Skeletal muscle satellite cell (primary cell): ENCODE data around the gene TAS2R46.
"Not testable (repeated sequence)": the region's sequence is repeated elsewhere in the genome, so short reads cannot be mapped to it uniquely, and the experiment has no call there.

ENCODE experiments used
- H3K27me3 ChIP-seq: 2 replicates; pipeline ENCODE4 v1.7.0; 2013; ENCODE audit warnings: low read length; ENCODE audit not compliant: control insufficient read depth, insufficient read depth
- H3K36me3 ChIP-seq: 2 replicates; pipeline ENCODE4 v1.7.0; 2013; ENCODE audit warnings: mild to moderate bottlenecking, control low read depth, low read length; ENCODE audit not compliant: insufficient read depth
- H3K4me1 ChIP-seq: 2 replicates; pipeline ENCODE4 v1.7.0; 2013; ENCODE audit warnings: low read length; ENCODE audit not compliant: control insufficient read depth, insufficient read depth
- H3K4me2 ChIP-seq: 2 replicates; pipeline ENCODE4 v1.7.0; 2013; ENCODE audit warnings: mild to moderate bottlenecking, low read length
- H3K4me3 ChIP-seq: 2 replicates; pipeline ENCODE4 v1.7.0; 2013; ENCODE audit warnings: low read length
- H3K9ac ChIP-seq: 2 replicates; pipeline ENCODE4 v1.7.0; 2013; ENCODE audit warnings: mild to moderate bottlenecking, low read depth, low read length, moderate library complexity
- H3K9me3 ChIP-seq: replicated peaks from 2 replicates; pipeline ENCODE4 v1.7.0; 2013; ENCODE audit warnings: mild to moderate bottlenecking, control low read depth, low read length

The TAS2R46 gene

DNA sequence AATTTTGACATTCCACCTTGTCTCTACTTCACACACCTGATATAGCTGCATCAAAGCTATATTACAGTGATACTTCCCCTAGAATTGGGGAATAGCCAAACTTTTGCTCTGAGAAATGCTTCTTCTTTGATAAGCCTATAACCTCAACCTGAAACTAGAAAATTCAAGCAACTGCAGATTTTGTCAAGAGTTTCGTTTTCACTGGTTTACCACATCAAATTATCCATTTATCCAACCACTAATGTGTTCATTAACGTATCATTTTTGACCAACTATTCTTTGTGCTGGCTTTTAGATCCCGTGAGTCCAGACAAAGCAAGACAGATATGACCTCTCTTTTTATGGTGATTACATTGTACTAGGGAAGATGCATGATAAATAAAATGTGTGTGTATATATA is 13.5 kb upstream of the TAS2R46 start:
- H3K36me3 ChIP-seq: peaks cover 2% of the 10 kb centered on the region
- H3K27me3 ChIP-seq: no peaks in the 10 kb centered on the region
- H3K4me3 ChIP-seq: no peak overlapping the region
- no peak overlapping the region for H3K4me2 ChIP-seq
- H3K9ac ChIP-seq: no peak overlapping the region
- no peaks in the 10 kb centered on the region for H3K4me1 ChIP-seq
- H3K9me3 ChIP-seq: no peaks in the 10 kb centered on the region

DNA sequence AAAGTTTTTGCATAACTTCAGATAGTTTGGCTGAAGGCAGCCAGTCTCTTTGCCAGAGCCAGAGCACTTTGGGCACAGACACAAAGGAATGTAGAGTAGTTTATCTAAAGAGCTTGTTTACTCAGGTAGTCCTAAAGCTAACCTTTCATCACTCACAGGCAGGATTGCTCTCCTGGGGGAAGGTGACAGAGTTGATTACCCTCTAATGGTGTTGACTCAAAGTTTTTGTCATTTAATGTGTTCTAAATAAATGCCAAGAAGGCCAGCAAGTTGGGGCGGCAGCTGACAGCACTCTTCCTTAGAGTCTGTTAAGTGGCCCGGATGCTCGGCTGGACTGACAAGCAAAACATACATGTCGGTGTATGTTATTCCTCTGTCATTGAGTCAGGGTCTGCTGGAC is 9.3 kb upstream of the TAS2R46 start:
- Histone ChIP-seq H3K4me2 (no peak overlapping the region), H3K4me1 (no peaks in the 10 kb centered on the region), H3K4me3 (no peak overlapping the region), H3K9ac (no peak overlapping the region), H3K9me3 (no peaks in the 10 kb centered on the region), H3K27me3 (no peaks in the 10 kb centered on the region), H3K36me3 (peaks cover 2% of the 10 kb centered on the region)

DNA sequence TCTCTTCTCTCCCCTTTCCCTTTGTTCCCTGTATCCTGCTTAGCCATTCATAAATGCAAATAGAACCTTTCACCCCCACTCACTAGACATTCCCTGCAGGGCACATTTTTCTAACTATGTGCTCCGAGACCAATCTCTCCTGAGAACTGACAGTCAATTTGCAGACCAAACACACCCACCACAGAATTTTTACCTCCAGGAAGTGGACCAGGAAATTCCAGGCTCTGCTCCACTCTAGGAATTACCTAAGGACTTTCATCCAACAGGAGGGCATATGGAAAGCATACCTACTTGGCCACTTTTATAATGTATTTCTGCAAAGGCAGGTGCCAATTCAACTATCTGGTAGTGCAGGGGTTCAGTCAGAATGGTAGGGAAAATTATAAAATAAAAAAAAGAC is 8.9 kb upstream of the TAS2R46 start:
- H3K9me3 ChIP-seq: no peaks in the 10 kb centered on the region
- no peak overlapping the region for H3K4me2 ChIP-seq
- no peaks in the 10 kb centered on the region for H3K4me1 ChIP-seq
- no peak overlapping the region for H3K4me3 ChIP-seq
- no peaks in the 10 kb centered on the region for H3K27me3 ChIP-seq
- no peak overlapping the region for H3K9ac ChIP-seq
- H3K36me3 ChIP-seq: peaks cover 2% of the 10 kb centered on the region

DNA sequence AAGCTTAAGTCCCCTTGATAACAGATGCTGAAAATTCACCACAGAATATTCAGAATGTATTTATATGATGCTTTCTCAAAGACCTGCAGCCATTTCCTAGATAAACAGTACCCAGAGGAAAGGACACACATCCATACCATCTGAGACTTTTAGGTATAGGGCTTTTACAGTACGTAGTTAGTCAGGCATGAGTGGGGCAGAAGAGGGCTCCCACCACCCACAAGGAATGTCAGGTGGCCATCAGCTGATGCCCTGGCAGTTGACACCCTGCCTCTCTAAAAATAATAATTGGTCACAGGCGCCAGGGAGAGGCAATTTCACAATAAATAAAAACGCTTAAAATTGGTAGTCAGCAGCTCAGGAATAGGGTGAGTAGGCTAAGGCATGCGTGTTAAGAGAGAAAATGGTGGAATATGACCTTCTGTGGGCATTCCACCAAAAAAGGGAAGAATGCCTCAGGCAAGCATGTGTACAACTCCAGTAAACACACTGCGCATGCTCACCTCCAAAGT is 7.8 kb upstream of the TAS2R46 start:
- Histone ChIP-seq H3K36me3 (peaks cover 2% of the 10 kb centered on the region), H3K27me3 (no peaks in the 10 kb centered on the region), H3K4me3 (no peak overlapping the region), H3K9ac (no peak overlapping the region), H3K4me1 (no peaks in the 10 kb centered on the region), H3K4me2 (no peak overlapping the region), H3K9me3 (no peaks in the 10 kb centered on the region)

DNA sequence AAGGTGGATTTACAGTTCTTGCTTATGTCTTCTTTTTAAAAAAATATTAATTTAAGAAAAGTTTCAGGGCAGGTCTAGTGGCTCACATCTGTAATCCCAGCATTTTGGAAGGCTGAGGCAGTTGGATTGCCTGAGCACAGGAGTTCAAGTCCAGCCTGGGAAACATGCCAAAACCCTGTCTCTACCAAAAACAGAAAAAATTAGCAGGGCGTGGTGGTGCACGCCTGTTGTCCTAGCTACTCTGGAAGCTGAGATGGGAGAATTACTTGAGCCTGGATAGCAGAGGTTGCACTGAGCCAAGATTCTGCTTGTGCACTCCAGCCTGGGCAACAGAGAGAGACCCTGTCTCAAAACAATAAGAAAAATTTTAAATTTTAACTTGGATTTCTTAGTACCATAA is 5.4 kb upstream of the TAS2R46 start:
- no peak overlapping the region for H3K4me3 ChIP-seq
- no peak overlapping the region for H3K4me2 ChIP-seq
- H3K27me3 ChIP-seq: no peaks in the 10 kb centered on the region
- H3K4me1 ChIP-seq: no peaks in the 10 kb centered on the region
- H3K36me3 ChIP-seq: peaks cover 2% of the 10 kb centered on the region
- H3K9me3 ChIP-seq: no peaks in the 10 kb centered on the region
- no peak overlapping the region for H3K9ac ChIP-seq

DNA sequence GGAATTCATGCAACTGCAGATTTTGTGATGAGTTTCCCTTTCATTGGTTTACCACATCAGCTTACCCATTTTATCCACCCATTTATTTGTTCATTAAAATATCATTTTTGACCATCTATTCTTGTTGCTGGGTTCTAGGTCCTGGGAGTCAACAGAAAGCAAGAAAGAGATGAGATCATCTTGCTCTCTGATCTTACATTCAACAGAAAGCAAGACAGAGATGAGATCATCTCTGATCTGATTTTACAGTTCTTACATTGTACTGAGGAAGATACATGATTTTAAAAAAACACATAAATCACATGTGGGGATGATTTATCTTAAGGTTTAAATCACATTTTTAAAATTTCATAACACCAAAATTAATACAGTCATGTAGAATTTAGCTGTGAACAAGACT is 2.3 kb downstream of the TAS2R46 start:
- H3K36me3 ChIP-seq: no peaks in the 10 kb centered on the region
- H3K9me3 ChIP-seq: no peaks in the 10 kb centered on the region
- H3K4me1 ChIP-seq: no peaks in the 10 kb centered on the region
- H3K9ac ChIP-seq: no peak overlapping the region
- H3K4me3 ChIP-seq: no peak overlapping the region
- no peaks in the 10 kb centered on the region for H3K27me3 ChIP-seq
- H3K4me2 ChIP-seq: no peak overlapping the region

DNA sequence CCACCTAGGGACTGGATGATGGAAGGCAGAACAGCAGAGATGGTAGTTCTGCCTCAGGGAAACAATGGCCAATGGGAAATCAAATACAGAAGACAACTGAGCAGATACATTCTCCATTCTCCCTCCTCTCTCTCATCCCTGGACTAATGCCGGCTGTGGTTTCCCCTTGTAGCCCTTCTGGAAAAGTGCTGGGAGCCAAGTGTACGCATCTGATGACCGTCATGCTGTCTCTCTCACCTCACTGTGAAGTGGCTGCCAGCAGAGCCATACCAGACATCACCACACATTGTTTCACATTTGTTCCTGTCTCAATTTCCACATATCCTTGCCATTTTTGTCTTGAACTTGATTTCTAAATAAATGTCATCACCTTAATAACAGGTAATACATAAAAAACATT is 3.1 kb downstream of the TAS2R46 start:
- Histone ChIP-seq H3K4me1 (no peaks in the 10 kb centered on the region), H3K4me2 (no peak overlapping the region), H3K9ac (no peak overlapping the region), H3K27me3 (no peaks in the 10 kb centered on the region), H3K9me3 (no peaks in the 10 kb centered on the region), H3K36me3 (no peaks in the 10 kb centered on the region), H3K4me3 (no peak overlapping the region)

DNA sequence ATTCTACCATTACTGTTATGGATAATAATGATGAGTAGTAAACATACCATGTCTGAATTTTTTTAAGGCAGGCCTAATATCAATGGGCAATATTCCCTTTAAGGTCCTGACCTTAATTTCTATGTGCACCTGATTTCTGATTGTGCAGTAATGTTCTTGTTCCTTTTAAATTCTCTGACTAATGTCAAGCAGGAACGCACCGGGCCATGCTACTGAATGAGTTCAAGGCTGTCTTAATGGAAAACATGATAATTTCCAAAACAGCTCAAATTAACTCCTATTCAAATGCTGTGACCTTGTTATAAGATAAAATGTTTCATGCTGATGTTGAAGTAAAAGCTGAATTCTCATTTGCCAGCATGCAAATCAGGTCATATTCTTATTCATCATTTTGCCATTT is 6.8 kb downstream of the TAS2R46 start:
- Histone ChIP-seq H3K4me2 (no peak overlapping the region), H3K36me3 (no peaks in the 10 kb centered on the region), H3K4me1 (no peaks in the 10 kb centered on the region), H3K9ac (no peak overlapping the region), H3K27me3 (no peaks in the 10 kb centered on the region), H3K4me3 (no peak overlapping the region), H3K9me3 (no peaks in the 10 kb centered on the region)

DNA sequence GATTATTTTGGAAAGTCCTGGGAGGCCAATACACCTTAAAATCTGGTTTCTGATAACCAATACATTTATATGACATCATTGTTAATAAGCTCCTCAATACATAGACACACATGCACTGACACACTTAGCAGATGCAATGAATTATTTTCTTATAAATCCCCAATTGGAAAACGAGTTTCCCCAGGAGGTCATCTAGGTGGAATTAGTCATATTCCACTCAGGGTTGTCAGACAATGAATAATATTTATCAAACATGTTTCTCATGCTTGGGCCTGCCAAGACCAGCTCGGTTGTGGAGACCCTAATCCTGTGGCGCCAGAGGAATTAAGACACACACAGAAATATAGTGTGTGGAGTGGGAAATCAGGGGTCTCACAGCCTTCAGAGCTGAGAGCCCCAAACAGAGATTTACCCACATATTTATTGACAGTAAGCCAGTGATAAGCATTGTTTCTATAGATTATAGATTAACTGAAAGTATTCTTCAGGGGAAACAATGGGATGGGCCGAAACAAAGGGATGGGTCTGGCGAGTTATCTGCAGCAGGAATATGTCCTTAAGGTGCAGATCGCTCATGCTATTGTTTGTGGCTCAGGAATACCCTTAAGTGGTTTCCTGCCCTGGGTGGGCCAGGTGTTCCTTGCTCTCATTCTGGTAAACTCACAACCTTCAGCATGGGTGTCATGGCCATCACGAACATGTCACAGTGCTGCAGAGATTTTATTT is 12.1 kb downstream of the TAS2R46 start:
- H3K4me2 ChIP-seq, H3K27me3 ChIP-seq, H3K4me3 ChIP-seq, H3K9me3 ChIP-seq, H3K9ac ChIP-seq, H3K36me3 ChIP-seq, H3K4me1 ChIP-seq: not testable (repeated sequence)

DNA sequence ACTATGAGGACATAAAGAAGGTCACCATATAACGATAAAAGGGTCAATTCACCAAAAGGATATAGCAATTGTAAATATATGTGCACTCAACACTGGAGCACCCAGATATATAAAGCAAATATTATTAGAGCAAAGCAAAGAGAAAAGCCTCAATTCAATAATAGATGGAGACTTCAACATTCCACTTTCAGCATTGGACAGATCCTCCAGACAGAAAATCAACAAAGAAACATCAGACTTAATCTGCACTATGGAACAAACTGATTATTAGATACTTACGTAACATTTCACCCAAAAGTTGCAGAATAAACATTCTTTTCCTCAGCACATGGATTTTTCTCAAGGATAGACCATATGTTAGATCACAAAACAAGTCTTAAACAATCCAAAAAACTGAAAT is 20.7 kb downstream of the TAS2R46 start:
- not testable (repeated sequence) for H3K9me3 ChIP-seq, H3K36me3 ChIP-seq, H3K4me3 ChIP-seq, H3K4me2 ChIP-seq, H3K9ac ChIP-seq, H3K4me1 ChIP-seq, H3K27me3 ChIP-seq

DNA sequence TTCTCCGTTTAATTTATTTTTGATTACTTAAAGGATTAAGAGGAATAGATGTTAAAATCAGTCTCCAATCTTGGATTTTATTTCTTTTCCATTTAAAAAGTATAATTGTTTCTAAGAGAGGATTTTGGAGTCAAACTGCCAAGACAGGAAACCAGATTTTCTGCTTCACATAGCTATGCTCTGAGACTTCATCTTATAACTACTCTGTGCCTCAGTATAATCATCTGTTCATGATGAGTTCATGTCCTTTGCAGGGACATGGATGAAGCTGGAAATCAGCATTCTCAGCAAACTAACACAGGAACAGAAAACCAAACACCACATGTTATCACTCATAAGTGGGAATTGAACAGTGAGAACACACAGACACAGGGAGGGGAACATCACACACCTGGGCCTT is 21.9 kb downstream of the TAS2R46 start:
- H3K9ac ChIP-seq: no peak overlapping the region

DNA sequence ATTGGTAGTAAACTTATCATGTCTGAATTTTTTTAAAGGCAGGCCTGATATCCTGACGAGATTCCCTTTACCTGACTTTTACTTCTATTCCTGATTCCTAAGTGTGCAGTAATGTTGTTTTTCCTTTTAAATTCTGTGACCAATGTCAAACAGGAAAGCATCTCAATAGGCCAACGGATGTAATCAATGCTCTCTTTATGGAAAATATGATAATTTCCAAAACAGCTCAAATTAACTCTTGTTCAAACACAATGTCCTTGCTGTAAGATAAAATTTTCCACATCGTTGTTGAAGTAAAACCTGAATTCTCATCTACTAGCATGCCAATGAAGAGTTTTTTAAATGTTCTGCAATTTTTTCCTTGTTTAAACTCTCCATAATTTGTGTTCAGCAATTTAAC is 22.9 kb downstream of the TAS2R46 start:
- no peaks in the 10 kb centered on the region for H3K9me3 ChIP-seq
- no peak overlapping the region for H3K4me3 ChIP-seq
- no peaks in the 10 kb centered on the region for H3K27me3 ChIP-seq
- H3K4me1 ChIP-seq: no peaks in the 10 kb centered on the region
- H3K9ac ChIP-seq: no peak overlapping the region
- no peak overlapping the region for H3K4me2 ChIP-seq
- H3K36me3 ChIP-seq: no peaks in the 10 kb centered on the region

More for the DNA sequence above, 21.9 kb downstream of the TAS2R46 start:
- Histone ChIP-seq H3K9me3 (no peaks in the 10 kb centered on the region), H3K4me1 (no peaks in the 10 kb centered on the region), H3K4me3 (no peak overlapping the region), H3K36me3 (no peaks in the 10 kb centered on the region), H3K27me3 (no peaks in the 10 kb centered on the region), H3K4me2 (no peak overlapping the region)
